GM21367 (cell line): ENCODE results near the gene HAGH.
A peak's percentile ranks its signal among the peaks of the same experiment; 100 is the strongest.

Experiments
- ATAC-seq: cut with Tn5 transposase; IDR thresholded peaks from one replicate; pipeline ENCODE4 v1.9.1; 2021; ENCODE audit not compliant: unreplicated experiment

The HAGH gene

DNA sequence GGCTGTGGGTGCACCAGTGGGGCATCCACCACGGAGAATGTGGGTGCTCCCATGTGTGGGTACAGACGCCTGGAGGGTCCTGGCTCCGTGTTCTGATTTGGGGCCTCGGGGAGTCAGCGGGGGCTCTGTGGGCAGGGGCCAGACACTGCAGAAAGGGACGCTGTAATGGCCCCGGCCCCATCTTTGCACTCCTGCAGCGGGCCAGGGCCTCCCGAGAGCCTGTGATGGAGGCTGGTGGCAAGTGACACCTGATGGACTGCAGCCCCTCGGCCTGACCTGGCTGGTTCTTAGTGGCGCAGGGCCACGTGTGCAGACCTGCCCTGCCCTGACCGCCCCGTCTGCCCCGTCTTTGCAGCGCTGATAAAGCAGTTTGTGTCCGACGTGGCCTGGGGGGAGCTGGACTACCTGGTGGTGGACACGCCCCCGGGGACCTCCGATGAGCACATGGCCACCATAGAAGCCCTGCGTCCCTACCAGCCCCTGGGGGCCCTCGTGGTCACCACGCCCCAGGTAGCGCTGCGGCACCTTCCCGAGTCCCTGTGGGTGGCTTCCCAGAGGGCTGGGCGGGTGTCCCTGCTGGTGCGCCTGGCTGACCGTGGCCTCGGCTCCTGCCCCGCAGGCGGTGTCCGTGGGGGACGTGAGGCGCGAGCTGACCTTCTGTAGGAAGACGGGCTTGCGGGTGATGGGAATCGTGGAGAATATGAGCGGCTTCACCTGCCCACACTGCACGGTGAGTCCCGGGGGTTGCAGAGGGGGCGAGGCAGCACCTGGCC lies 39.1 kb downstream of the HAGH start:
- no peak for ATAC-seq

GRCh38 chr16:1787056-1787321 lies 39.6 kb downstream of the HAGH start:
- no peak for ATAC-seq

DNA sequence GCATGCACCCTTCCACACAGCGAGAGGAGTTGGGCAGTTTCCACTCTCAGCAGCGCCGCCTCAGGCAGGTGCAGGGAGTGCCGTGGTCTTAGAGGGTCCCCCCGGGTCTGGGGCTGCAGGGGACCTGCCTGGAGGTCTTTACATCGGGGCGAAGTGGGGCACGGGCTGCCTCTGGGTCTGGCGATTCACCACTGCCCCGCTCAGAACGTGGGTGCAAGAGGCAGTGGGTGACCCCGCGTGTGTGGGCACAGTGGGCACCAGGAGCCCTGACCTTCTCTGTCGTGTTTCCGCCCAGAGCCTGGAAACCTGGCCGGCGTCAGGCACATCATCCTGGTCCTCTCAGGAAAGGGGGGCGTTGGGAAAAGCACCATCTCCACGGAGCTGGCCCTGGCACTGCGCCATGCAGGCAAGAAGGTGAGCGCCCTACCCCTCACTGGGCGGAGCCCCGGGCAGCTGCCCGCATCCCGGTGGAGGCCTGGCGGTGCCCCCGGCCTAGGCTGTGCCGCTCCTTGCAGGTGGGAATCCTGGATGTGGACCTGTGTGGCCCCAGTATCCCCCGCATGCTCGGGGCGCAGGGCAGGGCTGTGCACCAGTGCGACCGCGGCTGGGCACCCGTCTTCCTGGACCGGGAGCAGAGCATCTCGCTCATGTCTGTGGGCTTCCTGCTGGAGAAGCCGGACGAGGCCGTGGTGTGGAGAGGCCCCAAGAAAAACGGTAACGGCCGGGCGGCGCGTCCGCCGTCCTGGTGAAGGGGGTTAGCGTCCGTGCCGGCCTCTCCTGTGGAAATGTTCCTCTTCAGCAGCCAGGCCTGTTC lies 40.2 kb downstream of the HAGH start:
- no peak for ATAC-seq

GRCh38 chr16:1785846-1786170 lies 40.8 kb downstream of the HAGH start:
- no peak for ATAC-seq

- ATAC-seq, result no peak
Observed at GRCh38 chr16:1784977-1785845, 41.4 kb downstream of the HAGH start.

DNA sequence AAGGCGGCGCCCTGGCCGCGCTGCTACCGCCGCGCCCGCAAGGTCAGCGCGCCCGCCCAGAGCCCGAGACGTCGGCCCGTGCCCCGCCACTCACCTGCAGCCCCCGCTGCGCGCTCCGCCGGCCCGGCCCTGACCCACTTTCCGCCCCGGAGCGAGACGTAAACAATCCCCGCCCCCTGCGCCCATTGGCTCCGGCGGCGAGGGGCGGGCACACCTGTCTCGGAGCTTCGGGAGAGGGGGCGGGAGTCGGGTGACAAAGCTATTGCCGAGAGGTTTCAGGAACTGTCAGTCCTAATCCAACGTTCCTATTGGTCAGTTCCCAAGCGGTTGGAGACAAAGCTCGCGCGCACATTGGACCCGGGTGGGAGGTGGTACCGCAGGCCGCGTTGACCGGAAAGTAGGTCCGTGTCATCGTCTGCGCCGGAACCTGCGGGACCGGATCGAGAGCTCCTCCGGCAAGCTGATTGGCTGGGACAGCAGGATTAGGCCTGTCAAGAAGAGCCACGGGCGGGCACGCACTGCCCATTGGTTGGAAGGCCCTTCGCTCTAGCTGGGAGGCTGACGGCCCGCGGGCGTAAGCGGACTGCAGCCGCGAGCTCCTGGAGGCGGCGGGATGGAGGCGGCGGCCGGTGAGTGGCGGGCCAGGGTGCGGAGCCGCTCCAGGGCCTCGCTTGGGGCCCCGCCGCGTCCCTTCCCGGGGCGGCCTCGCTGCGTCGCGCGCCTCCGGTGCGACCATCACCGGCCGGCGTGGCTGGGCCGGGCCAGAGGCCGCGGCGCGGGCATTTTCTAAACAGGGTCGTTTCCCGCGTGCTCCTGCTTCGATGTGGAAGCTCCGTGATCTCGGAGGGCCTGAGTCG lies 44.0 kb downstream of the HAGH start, which contains the start of the genes NUBP2 and SPSB3:
TSS of gene NUBP2 (plus strand) at position 553 of the 857 bp plus-strand sequence. CDS start at position 614, 61 bp downstream.
TSS of gene SPSB3 (minus strand) at position 164 of the 857 bp plus-strand sequence. CDS start 1,088 bp downstream, outside the sequence.
- peak; percentile 72 for ATAC-seq

DNA sequence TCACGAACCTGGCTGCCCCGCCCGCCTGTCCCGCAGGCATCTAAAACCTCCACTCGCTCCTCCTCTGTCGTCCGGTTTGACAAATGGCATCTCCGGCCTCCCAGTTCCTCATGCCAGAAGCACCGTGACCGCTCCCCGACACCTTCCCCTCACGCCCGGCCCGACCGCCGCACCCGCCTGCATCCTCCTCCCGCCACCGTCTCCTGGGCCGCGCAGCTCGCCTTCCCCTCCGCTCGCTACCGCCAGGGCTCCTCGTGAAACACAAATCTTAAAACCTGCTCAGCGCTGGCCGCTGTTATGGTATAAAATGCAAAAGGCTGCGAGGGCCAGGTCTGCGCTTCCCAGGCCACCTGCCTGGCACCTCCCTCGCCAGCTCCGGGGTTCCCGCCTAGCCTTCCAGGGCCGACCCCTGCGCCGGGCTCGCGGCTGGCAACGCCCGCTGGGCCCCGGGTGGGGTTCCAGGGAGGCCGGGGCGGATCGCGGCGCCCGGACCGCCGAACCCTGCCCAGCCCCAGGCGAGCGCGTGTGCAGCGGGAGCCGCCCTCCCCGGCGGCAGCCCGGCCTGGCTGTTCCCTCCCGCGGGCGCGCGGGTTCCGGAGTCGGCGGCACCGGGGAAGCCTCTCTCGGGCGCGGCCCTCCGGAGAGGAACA lies 44.7 kb downstream of the HAGH start:
- peak; percentile 7 for ATAC-seq

DNA sequence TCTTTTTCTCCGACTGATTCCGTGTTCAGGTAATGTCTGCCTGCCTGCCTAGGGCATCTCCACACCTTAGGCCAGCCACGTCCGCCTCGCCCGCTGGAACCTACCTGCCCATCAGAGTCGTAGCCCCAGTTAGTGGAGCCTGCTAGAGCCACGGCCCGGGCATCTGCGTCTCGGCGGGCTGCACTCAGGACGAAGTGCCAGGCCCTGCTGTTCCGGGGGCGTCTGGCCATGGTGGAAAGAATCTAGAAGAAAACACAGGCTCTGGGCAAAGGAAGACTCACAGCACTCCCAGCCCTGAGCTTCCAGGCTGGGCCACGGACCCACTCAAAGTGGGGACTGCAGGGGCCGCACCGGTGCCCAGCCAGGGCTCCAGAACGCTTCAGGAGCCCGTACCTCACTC lies 45.4 kb downstream of the HAGH start:
- ATAC-seq, result no peak

GRCh38 chr16:1780677-1781072 lies 46.0 kb downstream of the HAGH start:
- no peak for ATAC-seq

GRCh38 chr16:1779741-1780676 lies 46.6 kb downstream of the HAGH start:
- ATAC-seq, result no peak

DNA sequence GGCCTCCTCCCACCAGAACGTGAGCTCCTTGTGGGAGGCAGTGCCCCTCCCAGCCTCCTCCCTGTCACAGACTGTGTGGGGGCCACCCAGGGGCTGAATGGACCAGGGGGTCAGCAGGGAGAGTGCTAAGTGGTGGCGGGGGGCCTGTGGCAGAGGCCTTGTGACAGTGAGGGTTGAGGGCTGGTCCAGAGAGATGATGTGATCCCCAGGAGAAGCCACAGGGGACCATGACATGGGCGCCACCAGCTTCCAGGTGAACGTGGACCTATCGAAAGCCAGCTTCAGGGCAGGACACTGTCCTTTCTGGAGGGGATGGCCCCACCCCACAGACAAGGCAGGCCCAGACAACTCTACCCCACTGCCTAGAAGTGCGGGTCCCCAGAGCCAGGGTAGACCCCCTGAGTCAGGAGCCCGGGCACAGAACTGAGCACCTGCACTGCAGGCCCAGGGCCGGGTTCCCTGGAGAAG lies 47.4 kb downstream of the HAGH start:
- no peak for ATAC-seq

GRCh38 chr16:1778200-1779179 lies 48.1 kb downstream of the HAGH start:
- ATAC-seq, result no peak

DNA sequence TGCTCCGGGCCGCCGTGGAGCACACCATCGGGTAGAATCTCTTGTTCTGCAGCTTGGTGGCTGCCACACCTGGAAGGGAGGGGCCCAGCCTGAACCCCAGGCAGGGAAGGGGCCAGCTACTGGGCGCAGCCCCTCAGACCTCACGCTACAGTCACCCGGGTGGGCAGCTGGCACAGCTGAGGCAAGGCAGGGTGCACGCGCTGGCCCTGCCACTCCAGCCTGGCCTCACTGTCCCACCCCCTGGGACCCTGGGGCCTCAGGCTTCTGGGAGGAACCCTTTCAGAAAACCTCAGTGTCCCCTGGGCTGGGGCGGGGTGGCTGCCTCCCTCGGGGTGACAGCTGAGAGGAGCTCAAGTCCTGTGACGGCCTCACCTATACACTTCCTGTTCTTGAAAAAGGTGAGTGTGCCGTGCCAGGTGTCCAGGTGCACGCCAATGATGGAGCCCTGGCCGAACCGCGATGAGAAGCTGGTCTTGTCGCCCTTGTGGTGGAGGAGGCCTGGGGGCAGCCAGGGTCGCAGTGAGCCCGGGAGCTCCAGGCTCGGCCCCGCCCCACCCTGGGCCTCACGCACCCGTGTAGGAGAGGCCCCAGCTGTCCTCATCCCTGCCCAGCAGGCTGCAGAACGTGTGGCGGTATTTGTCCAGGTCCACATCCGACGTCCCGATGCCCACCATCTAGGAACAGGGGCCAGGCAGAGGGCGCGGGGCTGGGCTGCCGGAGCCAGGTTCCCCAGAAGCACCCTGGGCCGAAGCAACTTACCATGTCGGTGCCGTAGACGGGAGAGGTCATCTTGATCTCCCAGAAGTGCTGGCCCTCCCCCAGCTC lies 49.0 kb downstream of the HAGH start:
- ATAC-seq, result no peak

DNA sequence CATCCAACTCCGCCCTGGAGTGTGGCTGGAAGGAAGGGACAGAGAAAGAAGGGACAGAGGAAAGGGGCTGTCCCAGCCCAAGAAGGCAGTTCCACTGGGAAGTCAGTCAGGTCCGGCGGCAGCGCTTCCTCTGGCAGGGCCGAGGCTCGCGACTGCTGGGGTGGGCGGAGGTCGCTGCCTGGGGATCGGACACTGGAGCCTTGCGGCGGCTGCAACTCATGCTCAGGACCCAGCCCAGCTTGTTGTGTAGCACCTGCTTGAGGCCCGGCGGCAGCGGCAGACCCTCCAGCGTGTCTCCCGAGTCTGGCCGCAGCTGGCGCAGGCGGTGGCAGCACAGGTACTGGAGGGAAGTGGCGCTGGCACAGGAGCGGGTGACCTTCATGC lies 49.6 kb downstream of the HAGH start:
- ATAC-seq, result no peak

DNA sequence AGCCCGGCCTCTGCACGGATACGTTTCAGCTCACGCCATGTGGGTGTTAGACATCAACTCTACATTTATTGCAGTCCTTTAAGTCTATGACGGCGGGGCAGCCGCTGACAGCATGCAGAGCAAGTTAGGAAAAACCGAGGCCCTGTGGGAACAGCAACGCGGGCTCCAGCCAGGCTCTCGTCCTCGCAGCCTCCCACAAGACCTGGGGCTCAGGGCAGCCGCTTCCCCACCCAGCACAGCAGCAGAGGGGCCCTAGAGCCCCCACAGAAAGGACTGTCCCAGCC lies 50.0 kb downstream of the HAGH start:
- no peak for ATAC-seq

GRCh38 chr16:1775846-1776671 lies 50.6 kb downstream of the HAGH start:
- no peak for ATAC-seq
